HTR-8/SVneo (cell line): ENCODE results near the gene FAM53B.

Source experiments
- DNase-seq: peaks from one replicate; pipeline ENCODE4 v3.0.0; 2011; ENCODE audit warnings: low spot score, mixed read lengths; ENCODE audit not compliant: insufficient read length
- FAIRE-seq: peaks from 2 replicates; lab custom pipeline; 2011; peaks lifted over from hg19 to GRCh38; lab: Jason Lieb, UNC

Gene FAM53B

DNA sequence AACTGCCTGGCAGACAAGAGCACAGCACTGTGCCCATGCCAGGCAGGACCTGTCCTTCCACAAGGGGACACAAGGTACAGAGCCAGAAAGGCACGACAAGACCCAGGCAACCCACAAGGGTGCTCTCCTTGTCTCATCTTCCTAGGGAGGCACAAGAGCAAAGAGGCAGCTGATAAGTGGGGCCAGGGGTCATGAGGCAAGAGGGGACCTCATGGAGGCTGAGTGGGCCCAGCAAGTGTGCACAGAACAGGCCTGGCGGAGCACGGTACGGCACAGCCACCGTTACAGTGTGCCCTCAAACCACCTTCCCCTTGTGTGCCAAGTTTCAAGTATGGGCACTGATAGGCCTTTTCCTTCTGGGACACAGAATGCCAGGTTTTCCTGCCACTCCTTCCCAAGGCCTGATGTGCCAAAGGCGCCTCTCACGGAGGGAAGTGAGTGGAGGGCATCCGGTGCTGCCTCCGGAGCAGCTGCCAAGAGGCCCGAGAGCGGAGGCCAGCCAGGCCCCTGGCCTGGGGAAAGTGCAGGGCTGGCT lies 75.6 kb downstream of the FAM53B start:
- DNase-seq, result no peak
- FAIRE-seq, result no peak

GRCh38 chr10:124667425-124668345 lies 76.5 kb downstream of the FAM53B start:
- no peak for DNase-seq
- no peak for FAIRE-seq

DNA sequence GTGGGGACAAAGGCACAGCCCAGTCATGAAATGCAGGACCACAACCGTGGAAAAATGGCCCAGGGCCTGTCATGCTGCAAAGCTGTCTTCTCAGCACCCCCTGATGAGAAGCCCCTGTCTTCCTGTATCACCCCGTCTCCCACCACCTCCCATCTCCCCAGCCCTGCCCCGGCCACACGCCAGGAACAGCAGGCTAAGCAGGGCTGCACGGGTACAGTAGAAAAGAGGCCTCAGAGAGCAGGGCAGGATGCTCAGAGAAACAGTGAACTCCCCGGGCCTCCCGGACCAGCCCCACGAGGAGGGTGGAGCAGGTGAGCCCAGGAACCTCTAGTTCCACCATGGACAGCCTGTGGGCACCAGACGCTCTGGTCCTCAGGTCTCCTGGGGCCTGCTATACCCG lies 77.7 kb downstream of the FAM53B start:
- DNase-seq, result no peak
- FAIRE-seq, result no peak

- DNase-seq, result no peak
- FAIRE-seq, result no peak
These were observed 78.2 kb downstream of the FAM53B start for GRCh38 chr10:124665980-124666379.

DNA sequence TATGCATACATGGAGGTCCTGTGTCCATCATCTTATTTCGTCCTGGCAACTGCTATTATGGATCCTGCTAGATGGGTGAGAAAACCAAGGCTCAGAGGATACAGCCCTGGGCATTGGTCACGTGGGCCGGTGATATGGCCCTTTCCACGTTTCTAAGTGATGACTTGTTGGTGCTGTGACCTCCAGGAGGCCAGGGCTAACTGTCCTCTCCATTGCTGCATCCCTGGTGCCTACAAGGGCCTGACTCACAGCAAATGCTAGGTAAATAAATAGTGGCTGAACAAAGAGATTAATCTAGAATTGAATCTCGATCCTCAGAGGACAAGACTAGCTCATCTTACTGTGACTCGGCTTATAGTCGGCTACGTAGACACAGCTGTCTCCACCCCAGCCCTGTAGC lies 78.6 kb downstream of the FAM53B start:
- DNase-seq (no peak), FAIRE-seq (no peak)

DNA sequence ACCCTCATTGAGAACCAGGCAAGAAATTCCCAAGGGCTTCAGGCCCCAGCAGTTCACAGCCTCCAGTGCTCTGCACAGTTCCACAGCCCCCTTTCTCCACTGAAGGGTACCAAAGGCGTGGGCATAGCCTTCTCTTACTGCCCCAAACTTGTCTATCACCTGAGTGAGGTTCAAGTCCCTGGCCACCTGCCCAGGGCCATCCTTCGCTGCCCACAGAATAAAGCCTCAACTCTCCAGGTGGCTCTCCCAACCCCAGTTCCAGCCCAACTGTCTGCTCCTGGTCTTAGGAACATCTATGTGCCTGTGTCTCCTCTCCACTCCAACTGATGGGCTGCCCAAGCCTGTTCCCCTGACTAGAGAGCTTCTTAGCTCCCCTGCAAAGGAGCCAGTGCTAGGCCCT lies 79.1 kb downstream of the FAM53B start:
- FAIRE-seq (no peak), DNase-seq (no peak)

- no peak for FAIRE-seq
These were observed 80.3 kb downstream of the FAM53B start for GRCh38 chr10:124663766-124664360.

GRCh38 chr10:124663228-124663627 lies 81.0 kb downstream of the FAM53B start:
- FAIRE-seq (no peak), DNase-seq (no peak)

More at GRCh38 chr10:124663766-124664360, 80.3 kb downstream of the FAM53B start:
- no peak for DNase-seq

DNA sequence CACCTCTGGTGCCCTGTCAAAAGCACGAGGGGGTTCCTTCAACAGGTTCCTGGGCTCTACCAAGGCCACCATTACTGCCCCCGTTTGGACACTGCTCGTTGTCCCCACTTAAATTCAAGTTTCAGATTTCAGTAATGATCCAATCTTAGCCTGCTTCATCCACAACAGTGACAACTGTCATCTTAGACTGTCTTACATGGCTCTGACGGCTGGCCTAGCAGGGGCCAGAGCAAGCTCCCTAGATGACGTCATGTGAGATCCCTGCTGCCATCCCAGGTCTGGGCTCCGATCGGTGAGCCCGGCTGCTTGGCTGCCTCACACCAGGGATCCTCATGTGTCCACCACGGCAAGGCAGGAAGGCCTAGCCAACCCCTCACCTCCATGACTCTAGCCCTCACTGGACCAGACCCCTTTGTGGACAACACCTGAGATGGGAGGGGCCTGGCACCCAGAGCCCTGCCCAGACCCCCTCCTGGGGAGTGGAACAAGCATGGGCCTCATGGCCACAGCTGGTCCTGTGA lies 82.5 kb downstream of the FAM53B start:
- no peak for FAIRE-seq
- DNase-seq, result no peak

- DNase-seq, result no peak
- no peak for FAIRE-seq
These were observed 83.6 kb downstream of the FAM53B start for GRCh38 chr10:124660404-124661125.

GRCh38 chr10:124659380-124659779 lies 84.8 kb downstream of the FAM53B start:
- no peak for DNase-seq
- FAIRE-seq, result no peak

DNA sequence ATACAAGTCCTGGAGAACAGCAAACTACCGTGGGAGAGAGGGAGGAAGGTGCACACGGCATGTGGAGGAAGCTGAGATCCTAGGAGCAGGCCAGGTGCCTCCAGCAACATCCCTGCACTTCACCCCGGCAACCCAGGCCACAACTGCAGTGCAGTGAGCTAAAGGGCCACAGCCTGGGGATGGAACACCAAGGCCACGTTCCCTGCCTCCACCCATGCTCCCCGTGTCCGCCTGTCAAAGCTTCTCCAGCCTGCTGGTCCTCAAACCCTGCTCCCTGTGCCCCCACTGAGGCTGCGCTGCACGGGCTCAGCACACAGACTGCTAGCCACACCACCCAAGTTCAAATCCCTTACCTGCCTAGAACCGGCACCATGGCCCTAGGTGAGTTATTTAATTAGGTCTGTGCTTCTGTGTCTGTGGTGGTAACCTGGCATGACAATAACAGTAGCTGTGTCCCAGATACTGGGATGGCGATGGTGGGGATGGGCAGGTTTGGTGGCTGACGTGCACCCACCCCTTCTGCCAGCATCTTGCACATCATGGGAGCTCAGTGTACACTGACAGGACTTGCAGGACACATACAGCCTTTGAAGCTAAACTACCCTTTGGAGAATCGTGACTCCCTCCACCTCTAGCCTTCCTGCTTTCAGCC lies 85.5 kb downstream of the FAM53B start:
- no peak for DNase-seq
- FAIRE-seq, result no peak

- no peak for FAIRE-seq
These were observed 86.4 kb downstream of the FAM53B start for GRCh38 chr10:124657806-124658205.

DNA sequence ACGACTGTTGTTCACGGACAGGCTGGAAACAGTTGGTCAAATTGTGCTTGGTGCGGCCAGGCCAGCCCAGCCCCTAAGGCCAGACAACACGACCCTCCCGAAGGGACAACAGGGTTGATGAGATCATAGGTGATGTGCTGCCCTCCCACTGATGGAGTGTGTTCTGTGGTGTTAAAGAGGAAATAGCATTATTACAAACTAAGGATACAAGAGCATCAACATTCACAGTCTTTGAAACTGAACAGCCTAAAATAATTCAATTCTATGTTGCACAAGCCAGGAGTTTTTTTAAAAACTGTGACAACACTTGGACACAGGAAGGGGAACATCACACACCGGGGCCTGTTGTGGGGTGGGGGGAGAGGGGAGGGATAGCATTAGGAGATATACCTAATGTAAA lies 87.6 kb downstream of the FAM53B start:
- DNase-seq (no peak), FAIRE-seq (no peak)

More at GRCh38 chr10:124657806-124658205, 86.4 kb downstream of the FAM53B start:
- DNase-seq, result no peak

DNA sequence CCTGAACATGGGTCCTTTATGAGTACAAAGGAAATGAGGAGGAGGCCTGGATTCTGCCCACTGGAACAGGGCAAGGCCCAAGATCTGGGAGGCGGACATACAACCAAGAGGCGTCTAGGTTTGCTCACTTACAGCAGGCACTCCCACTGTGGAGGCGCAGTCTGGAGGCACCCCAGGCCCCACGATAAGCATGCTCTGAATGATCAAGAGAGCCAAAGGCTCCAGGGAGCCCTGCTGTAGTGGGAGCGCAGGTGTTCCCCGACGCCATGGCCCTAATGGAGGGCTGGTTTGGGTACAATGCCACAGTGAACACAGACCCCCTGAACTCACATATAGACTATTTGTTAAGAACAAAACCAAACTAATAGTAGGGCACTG lies 88.1 kb downstream of the FAM53B start:
- FAIRE-seq, result no peak
- DNase-seq, result no peak

GRCh38 chr10:124655191-124656112 lies 88.7 kb downstream of the FAM53B start:
- DNase-seq (no peak), FAIRE-seq (no peak)

GRCh38 chr10:124654686-124655085 lies 89.5 kb downstream of the FAM53B start:
- DNase-seq (no peak), FAIRE-seq (no peak)

DNA sequence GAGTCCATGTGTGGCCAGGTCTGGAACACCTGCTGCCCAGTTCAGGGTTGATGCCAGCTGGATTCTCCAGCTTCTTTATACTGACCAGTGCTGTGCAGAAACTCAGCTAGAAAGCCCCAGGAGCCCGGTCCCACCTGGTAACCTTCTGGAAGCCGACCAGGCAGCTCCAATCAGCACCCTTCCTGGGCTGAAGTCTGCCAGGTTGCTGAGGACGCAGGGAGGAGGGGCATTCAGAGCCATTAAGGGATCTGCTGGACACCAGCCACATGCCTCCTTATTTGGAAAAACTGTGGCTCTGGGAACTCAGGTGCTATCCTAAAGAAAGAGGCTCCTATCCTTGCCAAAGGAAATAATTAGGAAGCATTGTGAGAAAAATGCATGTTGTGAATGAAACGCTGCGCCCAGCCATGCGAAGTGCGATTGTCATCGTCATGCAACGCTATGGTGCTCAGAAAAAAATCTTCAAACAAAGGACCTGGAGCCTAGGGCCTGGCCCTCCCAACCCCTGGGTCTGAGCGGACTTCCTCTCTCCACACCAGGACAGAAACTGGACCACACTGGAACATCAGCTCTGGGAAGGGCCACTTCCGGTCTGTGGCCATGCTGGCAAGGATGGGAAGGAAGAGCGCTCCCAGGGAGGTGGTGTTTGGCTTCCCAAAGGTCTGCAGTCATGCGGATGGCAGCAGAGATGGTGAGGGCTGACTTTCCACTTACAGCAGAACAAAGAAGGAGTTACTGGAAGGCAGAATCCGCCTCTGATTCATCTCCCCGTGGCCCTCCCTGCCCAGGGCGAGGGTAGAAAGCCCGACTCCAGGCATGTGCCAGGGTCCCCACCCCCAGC lies 90.1 kb downstream of the FAM53B start:
- FAIRE-seq (no peak), DNase-seq (no peak)
